ENCODE results near the gene PCSK1.
"Not testable (repeated sequence)": the region's sequence is repeated elsewhere in the genome, so short reads cannot be mapped to it uniquely, and the experiment has no call there.

PCSK1 gene

DNA sequence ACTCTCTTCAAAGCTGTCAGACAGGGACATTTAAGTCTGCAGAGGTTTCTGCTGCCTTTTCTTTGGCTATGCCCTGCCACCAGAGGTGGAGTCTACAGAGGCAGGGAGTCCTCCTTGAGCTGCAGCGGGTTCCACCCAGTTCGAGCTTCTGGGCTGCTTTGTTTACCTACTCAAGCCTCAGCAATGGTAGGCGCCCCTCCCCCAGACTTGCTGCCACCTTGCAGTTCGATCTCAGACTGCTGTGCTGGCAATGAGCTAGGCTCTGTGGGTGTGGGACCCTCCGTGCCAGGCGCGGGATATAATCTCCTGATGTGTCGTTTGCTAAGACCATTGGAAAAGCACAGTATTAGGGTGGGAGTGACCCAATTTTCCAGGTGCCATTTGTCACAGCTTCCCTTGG, 65.7 kb downstream of the PCSK1 start:
- not testable (repeated sequence) for DNase-seq

DNA sequence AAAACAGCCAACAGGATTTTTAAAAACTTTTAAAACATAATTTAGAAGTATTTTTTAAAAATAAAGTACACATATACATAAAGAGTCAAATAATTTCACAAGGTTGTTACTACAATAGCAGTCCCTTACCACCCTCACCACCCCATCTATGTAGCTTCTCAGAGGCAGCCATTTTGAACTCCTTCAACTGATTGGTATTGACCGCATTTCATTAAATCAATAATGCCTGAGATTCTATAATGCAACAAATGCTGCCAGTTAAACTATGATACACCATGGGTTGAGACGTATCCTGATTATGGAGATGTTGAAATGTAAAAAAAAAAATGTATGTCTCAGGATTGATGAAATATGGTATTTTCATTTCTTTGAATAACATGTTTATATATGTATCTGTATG, 78.8 kb downstream of the PCSK1 start:
- no peak for DNase-seq

DNA sequence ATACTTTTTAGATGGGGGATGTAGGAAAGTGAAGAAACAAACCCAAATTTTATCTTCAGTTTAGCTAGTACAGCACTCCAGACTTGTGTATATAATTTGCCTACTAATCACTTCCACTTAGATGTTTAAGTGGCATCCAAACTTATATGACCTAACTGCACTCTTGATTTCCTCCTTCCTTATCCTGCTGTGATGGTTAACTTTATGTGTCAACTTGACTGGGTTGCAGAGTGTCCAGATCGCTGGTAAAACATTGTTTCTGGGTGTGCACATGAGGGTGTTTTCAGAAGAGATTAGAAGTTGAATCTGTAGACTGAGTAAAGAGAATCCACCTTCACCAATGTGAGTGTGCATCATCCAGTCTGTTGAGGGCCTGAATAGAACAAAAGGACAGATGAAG, 79.8 kb downstream of the PCSK1 start:
- DNase-seq = no peak

DNA sequence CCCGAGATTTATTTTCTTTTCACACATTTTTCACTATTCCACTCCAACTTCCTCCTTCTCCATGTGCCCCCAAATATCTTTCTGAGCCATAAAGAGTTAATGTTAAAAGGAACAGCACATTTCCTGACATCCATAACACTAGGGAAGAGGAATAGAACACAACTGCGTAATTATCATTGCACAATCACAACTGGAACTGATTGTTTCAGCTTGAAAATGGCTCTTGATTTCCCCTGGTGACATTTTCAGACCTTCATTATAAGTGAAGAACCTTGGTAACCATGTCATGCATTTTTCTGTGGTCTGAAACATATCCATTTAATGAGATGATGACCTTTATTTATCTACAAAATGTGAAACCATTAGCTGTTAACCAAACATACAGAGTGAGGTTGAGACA, 82.4 kb downstream of the PCSK1 start:
- DNase-seq = no peak

DNA sequence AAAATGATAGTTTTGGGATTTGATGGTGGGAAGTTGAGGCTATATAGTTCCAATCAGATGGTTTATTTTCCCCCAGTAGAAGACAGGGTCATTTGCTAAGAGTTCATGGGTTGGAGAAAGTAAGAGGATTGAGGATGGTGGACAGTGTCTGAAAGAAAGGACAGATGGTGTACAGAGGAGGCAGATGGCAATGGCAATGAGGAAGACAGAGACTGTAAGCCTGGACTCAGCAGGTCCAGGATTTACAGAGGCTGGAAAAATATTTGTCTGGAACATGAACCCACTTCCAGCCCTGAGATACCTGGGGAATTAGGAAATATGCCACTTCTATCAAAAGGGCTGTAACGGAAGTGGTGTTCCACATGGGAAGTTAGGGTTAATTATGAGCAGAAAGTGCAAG, 84.5 kb downstream of the PCSK1 start:
- DNase-seq = no peak

DNA sequence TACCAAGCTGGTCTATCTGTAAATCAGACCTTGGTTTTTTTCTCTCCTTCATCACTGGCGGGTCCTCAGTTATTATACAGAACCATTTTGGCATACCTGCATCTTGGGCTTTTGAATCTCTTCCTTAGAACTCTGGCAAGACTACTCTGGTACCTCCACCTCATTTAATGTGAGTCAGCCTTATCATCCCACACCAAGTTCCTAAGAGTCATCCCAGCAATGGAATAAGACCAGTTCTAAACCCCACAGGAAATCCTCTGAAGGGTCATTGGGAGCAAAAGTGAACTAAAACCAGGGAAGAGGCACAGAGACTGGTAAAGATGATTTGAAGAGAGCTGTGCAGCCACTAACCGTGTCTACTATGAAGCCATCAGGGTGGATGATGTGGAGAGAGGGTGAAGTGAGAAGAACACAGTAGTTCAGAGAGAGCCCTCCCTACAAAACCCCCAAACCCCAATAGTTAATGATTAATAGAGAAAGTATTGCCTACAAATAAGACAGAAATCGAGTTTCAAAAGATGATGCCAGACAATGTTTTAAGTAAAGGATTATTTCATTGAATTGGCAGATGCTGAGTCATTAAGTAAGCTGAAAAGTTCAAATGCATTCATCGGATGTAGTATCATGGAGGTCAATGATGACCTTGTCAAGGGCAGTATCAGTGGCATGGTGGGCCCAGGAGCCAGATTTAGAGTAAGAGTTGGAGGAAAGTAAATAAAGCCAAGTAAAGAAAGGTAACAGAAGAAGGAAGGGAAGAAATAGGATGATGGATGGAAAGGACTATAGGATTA, 85.4 kb downstream of the PCSK1 start:
- DNase-seq = no peak

DNA sequence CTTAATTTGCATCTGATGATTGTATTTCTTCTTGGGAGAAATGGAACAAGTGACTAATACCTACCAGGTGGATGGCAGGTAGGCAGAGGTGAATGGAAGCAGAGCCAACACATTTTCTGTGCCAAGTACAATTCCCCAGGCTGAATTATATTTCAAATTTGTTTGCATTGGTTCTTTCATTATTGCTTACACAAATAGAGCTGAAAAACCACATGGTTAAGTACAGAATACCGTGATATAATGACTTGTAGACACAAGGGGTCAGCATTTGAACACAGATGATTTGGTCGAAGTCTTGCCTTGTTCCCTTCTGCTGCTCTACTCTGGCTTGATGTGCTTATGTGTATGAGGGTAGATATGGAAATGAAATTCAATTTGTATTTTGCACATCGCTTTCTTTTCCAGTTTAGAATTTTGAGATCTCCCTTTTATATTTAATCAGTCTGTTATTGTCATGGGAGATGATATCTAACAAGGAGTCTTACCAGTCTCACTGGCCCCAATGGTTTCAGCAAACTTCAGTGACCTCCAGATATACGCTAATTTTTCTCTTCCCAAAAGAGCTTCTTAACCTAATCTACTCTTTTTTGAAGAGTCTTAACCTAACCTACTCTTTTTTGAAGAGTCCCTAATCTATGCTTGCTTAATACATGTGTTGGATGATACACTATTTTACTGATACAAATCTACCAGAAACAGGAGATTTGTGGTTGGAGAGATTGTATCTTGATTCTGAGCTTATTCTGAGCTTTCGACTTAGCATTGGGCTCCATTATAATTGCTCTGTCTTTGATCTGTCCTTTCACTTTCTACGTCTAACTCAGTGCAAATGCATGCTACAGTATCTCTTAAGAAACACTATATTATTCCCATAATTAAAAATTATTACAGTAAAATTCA, 88.1 kb downstream of the PCSK1 start:
- DNase-seq = no peak

DNA sequence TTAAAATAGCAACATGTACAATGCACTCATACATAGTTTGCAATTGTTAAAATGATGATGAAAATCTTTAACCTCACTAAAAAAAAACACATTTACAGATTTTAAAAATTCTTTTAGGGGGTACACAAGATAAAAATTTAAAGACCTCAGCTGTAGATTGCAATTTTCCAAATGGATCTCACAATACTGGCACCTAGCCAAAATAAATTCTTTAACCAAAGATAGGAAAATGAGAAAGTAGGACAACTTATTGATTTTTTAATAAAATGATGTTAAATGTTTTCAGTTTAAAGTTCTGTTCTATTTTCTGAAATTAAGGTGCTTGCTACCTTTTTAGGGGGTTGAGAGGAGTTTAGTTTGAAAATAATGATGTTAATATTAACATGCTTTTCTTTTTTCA, 90.0 kb downstream of the PCSK1 start:
- no peak for DNase-seq

DNA sequence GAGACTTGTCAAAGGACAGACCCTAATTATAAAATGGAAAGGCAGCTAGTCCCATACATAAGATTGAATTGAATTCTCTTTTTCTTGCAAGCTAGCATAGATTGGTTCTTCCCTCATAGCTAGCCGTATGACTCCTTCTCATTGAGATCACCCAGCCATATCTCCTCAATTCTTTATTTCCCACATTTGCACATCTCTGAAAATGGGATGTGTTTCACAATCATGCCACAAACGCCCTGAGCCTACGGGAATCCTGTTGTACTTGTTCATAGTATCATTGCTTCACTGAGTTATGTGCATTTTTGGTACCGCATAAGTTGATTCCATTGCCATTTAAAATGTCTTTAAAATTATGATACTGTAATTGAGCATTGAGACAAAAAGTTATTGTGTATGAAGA, 90.5 kb downstream of the PCSK1 start:
- no peak for DNase-seq

Measured in T-helper 9 cell (primary cell).